C4-2B (cell line): ENCODE measurements around the gene KCNJ6.

Experiments
- CTCF ChIP-seq: fragments of 450-650 bp; conservative IDR thresholded peaks from 2 replicates; pipeline ENCODE4 v1.5.1; 2017; ENCODE audit warnings: mild to moderate bottlenecking
- ZFX ChIP-seq: fragments of 450-650 bp; IDR thresholded peaks from 2 replicates; pipeline ENCODE4 v1.6.1; 2017

- no peak for TF ChIP-seq CTCF
- no peak for TF ChIP-seq ZFX
Observed at GRCh38 chr21:37627561-37627960, 288.7 kb downstream of the KCNJ6 start.
